Right lobe of liver (tissue), 4 donors: ENCODE data around the gene BHLHE40.

Experiments used
- POLR2A ChIP-seq: fragments of 450-650 bp; IDR thresholded peaks from one replicate; pipeline ENCODE4 v1.6.1; 2017; ENCODE audit warnings: antibody characterized with exemption, mild to moderate bottlenecking
- TF ChIP-seq, protein P1 (sequence below), 4 donors: fragments of 200-600 bp in 3 of 4; fragments of 450-650 bp in 1 of 4; IDR thresholded peaks; one replicate each; pipeline versions ENCODE4 v1.5.1 to v1.8.0; 2016 to 2022; ENCODE audit warnings: antibody characterized with exemption in 4 of 4, mild to moderate bottlenecking in 2 of 4
- donor health status: DM: no; HTN: no; CAD: no.
- donor health status: DM: no; HTN: no; CAD: no.
- donor health status: DM: no; HTN: yes; CAD: no.

DNA sequence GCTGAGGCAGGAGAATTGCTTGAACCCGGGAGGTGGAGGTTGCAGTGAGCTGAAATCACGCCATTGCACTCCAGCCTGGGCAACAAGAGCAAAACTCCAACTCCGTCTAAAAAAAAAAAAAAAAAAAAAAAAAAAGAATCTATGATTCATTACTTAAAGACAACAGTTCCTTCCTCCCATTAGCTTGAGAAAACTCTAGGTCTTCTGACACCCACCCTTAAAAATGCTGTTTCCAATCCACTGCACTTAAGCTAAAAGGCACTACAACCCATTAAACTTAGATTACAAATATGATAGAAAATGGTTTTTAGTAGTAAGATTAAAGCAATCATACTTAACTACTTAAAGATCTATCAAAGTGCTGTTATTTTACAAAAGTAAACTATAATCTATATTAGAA lies 40.0 kb upstream of the BHLHE40 start:
- TF ChIP-seq, protein P1, sequence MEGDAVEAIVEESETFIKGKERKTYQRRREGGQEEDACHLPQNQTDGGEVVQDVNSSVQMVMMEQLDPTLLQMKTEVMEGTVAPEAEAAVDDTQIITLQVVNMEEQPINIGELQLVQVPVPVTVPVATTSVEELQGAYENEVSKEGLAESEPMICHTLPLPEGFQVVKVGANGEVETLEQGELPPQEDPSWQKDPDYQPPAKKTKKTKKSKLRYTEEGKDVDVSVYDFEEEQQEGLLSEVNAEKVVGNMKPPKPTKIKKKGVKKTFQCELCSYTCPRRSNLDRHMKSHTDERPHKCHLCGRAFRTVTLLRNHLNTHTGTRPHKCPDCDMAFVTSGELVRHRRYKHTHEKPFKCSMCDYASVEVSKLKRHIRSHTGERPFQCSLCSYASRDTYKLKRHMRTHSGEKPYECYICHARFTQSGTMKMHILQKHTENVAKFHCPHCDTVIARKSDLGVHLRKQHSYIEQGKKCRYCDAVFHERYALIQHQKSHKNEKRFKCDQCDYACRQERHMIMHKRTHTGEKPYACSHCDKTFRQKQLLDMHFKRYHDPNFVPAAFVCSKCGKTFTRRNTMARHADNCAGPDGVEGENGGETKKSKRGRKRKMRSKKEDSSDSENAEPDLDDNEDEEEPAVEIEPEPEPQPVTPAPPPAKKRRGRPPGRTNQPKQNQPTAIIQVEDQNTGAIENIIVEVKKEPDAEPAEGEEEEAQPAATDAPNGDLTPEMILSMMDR (IDR thresholded peaks at IDR 0.05), result no peak
- no peak for TF ChIP-seq POLR2A
